Measurements from ENCODE around the gene SIL1.

Gene SIL1

GRCh38 chr5:138974227-138975063 is 223.7 kb downstream of the SIL1 start:
- no peak for ATAC-seq

GRCh38 chr5:138972836-138973235 is 225.3 kb downstream of the SIL1 start:
- ATAC-seq = no peak

DNA sequence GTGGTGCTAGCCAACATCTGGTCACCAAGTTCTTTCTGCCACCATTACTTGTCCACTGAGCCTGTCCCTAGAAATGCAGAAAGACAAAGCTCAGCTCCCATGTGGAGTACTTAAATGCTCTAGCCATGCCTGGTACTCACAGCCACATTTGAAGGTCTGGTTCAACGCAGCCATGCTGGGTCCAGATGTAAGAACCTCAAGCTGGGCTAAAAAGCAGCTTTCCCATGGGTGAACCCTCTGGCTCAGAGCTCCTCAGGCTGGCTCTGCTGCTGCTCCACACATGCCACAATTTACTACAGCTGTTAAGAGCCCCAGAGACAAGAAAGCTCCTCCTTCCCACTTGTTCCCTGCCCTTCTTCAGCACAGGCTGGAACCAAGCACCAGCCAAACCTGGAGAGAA is 225.9 kb downstream of the SIL1 start:
- ATAC-seq = no peak

- no peak for ATAC-seq
Measured at GRCh38 chr5:138969323-138970002, 228.7 kb downstream of the SIL1 start.

GRCh38 chr5:138968601-138969000 is 229.6 kb downstream of the SIL1 start:
- ATAC-seq = no peak

DNA sequence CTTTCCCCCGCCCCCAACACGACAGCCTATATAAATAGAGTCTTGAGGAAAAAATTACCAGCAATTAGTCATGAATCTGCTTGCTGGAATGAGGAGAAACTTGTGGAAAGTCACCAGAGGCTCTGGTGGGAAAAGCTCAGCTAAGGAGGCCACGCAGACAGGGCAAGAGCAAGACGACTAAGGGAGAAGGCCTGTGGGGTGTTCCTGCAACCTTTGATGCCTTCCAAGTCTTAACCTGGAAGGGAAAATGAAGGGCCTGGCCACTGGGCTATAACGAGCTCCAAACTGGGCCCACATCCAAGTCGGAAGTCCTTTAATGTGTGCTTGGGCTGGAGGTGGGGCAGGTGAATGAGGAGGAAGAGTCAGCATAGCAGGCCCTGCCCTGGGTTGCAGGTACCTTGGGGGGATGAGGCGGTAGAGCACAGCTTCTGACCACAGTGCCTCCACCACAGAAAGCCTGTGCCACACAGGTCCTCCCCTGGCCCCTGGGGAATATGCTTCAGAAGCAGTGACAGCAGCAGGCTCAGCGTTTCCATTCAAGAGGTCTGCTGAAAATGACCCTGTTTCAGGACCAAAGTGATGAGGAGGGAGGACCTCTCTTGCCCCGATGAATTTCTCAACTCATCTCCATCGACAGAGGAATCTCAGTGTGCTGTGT is 230.2 kb downstream of the SIL1 start:
- ATAC-seq = no peak

DNA sequence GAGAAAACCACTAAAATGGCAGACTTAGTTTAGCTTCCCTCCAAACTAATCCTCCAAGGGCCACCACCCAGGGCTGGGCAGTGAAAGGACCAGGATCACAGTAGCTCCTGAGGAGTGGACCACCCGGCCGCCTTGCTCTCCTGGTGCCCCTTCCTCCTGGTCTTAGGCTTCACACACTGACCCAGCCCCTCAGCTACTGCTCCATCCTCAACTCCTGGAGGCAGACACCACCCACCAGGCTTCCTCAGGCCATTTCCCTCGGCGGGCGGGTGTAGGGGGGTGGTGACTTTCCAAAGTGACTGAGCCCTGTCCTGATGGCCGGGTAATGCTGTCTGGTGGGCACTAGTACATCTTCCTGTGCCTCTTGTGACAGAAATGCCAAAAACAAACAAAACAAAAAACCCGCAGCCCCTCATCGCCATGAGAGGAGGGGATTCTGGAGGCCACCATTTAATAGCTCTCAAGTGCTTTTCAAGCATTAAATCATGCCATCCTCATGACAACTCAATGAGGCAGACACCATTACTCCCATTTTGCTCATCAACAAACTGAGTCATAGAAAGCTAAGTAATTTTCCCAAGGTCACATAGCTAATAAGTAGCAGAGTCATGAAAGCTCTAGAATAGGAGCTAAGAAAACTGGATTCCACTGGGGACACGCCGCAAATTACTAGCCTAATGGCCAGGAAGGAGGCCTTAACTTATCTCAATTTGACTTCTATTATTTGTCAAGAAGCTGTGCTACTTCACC is 231.8 kb downstream of the SIL1 start:
- ATAC-seq = no peak

- no peak for ATAC-seq
Measured at GRCh38 chr5:138965626-138966025, 232.5 kb downstream of the SIL1 start.

DNA sequence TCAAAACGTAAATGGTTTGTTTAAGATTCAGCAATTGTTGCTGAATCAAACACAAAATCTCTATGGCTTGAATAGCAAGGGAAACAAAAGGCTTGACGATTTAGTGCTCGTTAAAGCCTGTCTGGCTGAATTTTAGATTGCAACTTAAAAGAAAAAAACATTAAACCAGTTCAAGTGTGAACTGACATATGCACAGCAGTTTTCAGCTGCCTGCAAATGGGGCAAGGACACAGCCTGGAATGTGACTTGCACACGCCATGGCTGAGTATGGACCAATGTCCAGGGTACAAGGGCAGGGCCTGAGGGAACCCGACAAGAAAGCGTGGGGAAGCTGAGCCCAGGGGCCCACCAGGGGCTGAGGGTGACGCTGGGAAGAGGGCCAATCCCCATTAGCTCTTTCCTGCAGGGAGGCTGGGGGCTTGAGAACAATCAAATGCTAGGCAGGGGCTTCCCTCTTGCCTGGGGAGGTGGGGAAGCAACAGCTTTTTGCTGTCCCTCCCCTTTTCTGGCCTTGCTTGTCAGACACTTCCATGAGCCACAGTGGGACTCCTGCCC is 233.4 kb downstream of the SIL1 start:
- ATAC-seq = no peak

- ATAC-seq = no peak
Measured at GRCh38 chr5:138963763-138964371, 234.3 kb downstream of the SIL1 start.

DNA sequence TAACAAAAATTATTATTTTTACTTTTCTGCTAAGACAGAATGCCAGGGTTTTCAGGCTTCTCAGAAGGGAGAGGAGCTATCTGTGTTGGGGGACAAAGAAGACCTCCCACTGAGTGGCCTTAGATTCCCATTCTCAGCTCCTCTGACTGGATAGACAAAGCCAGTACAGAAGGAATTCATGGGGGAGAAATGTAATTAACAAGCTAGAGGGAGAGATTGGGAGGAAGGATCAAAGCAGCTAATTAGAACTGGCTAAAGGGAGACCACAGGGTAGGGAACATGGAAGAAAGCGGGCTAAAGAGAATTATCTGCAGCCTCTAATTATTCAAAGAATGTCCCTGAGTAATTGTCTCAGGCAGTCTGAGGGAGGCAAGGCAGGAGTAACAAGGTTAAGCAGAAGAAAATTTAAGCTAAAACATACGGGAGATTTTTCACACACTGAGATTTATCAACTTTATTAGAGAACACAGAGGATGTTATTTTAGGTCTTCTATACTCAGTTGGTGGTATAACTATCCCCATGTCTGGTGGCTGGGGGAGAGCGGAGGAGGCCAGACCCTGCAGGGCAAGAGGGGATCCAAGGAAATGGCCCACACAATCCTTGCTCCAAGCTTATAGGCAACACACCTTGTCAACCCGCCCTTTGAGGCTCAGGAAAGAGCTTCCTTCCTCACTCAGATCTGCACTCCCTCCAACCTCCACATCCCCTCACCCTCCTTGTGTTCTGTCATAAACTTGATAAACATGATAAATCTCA is 235.4 kb downstream of the SIL1 start:
- ATAC-seq = no peak

DNA sequence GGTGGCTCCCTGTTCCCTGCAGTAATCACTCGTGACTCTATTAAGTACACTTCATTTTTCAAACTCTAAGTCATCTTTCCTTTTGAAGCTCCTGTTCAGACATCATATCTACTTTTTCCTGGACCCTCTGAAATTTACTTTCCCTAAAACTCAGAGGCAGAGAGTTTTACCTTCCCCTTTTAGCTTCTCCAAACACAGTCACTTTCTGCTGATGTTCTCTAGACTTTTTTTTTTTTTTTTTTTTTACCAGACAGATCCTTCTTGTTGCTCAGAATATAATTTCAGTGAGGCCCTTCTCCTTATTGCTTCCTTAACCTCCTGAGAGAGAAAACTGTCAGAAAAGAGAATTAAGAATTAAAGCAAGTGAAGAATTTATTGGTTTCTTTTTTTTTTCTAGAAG is 236.4 kb downstream of the SIL1 start:
- no peak for ATAC-seq

DNA sequence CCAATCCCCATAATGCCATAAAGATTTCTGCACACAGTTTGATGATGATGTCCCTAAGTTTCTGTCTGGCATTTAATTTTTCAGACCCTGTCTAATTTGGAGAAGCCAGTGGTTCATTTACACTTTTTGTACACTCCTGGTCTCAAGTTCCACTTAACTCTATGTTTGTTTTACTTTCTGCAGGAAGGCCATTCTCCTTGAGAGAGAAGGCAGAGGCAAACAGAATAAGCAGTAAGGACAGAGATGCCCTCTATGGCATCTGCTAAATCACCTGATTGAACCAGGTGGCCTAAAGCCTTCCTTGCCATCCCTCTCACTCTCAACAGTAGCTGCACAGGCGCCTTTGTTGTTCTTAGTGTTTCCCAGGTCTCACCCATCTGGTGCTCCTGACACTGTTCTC is 236.9 kb downstream of the SIL1 start:
- no peak for ATAC-seq

- no peak for ATAC-seq
Measured at GRCh38 chr5:138960145-138960692, 237.9 kb downstream of the SIL1 start.

- ATAC-seq = no peak
Measured at GRCh38 chr5:138956801-138957200, 241.4 kb downstream of the SIL1 start.

DNA sequence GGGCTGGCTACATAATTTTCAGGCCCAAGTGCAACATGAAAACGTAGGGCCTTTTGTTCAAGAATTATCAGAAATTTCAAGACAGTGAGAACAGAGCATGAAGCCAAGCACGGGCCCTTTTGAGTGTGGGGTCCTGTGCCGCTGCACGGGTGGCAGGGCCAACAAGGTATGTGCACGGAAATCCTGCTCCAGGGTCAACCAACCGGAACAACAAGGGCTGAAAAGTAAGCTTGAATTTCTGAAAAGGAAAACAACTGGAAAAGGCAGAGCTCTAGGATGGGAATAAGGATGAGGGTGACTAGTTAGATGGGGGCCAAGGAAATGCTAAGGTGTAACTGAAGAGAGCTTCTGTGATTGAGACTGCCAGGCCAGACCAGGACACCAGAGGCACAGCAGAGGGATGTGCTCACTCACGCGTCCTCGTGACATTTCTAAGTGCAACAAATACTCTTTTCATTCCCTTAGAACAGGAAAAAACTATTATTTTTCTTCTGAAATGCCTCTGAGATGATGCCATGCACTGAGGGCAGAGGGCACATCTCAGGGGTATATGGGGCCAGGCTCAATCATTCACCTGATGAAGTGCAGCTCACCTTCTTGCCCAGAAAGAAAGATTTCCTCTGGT is 242.4 kb downstream of the SIL1 start:
- no peak for ATAC-seq

- ATAC-seq = no peak
Measured at GRCh38 chr5:138955013-138955660, 243.0 kb downstream of the SIL1 start.

DNA sequence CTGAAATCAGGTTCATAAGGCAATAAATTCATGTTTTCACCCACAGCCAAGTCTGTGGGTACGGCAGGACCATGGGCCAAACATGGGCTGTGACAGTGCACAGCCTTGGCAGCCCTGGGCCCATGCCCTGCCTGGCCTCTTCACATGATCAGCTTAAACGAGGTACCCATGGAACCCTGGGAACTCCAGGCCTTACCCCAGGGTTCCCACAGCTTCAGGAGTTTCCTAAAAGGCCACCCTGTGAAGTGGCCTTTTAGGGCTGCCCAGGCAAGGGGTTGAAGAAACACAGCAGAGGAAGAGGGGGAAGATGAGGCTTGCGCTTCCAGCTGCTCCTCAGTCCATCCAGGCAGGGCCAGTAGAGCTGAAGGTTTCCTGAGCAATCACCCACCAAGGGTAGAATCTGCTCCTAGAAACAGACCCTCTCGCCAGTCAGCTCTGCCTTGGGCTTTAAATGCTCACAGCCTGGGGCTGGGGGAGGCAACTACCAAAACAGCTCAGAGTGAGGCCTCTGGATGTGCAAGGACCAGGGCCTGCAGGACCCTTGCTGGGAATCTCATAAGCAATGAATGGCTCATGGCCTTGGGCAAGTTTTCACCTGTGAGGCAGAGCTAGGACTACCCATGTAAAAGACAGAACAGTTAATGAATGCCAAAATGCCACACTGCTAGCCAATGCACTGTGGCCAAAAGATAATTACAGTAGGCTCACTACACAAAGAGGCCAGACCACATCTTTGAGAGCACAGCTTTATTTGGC is 243.7 kb downstream of the SIL1 start:
- ATAC-seq = no peak
